ENCODE results near the gene ATP11C.
"Not testable (repeated sequence)": the region's sequence is repeated elsewhere in the genome, so short reads cannot be mapped to it uniquely, and the experiment has no call there.

Gene ATP11C

GRCh38 chrX:139932901-139933796 is at the start of gene ATP11C:
TSS of gene ATP11C (minus strand) at chrX:139933053. CDS start at chrX:139932042, 1,011 bp downstream.
- peak; percentile 85 for DNase-seq

GRCh38 chrX:139974471-139974870 is 41.6 kb upstream of the ATP11C start:
- no peak for DNase-seq

GRCh38 chrX:139972629-139973624 is 40.1 kb upstream of the ATP11C start:
- DNase-seq = no peak

- DNase-seq = no peak
These were observed 39.3 kb upstream of the ATP11C start for GRCh38 chrX:139972113-139972512.

GRCh38 chrX:139971394-139971749 is 38.5 kb upstream of the ATP11C start:
- no peak for DNase-seq

GRCh38 chrX:139969286-139969685 is 36.4 kb upstream of the ATP11C start:
- no peak for DNase-seq

- DNase-seq = no peak
These were observed 34.9 kb upstream of the ATP11C start for GRCh38 chrX:139967750-139968149.

- peak; percentile 2 for DNase-seq
These were observed 34.4 kb upstream of the ATP11C start for GRCh38 chrX:139967300-139967699.

- DNase-seq = not testable (repeated sequence)
These were observed 33.3 kb upstream of the ATP11C start for GRCh38 chrX:139966159-139966558.

- DNase-seq = no peak
These were observed 32.6 kb upstream of the ATP11C start, which contains the start of gene CXorf66 for GRCh38 chrX:139965421-139965820. TSS of gene CXorf66 (minus strand) at chrX:139965521. CDS start at chrX:139965496, 25 bp downstream.

GRCh38 chrX:139961091-139961490 is 28.2 kb upstream of the ATP11C start:
- not testable (repeated sequence) for DNase-seq

GRCh38 chrX:139949703-139950102 is 16.9 kb upstream of the ATP11C start:
- DNase-seq = no peak

GRCh38 chrX:139945075-139945474 is 12.2 kb upstream of the ATP11C start:
- no peak for DNase-seq

- DNase-seq = no peak
These were observed 3.4 kb upstream of the ATP11C start for GRCh38 chrX:139936259-139936658.

- DNase-seq = no peak
These were observed 1.1 kb upstream of the ATP11C start for GRCh38 chrX:139933904-139934303.

GRCh38 chrX:139932073-139932900 is 566 bp downstream of the ATP11C start:
- DNase-seq = peak; percentile 47

GRCh38 chrX:139931646-139932072 is 1.2 kb downstream of the ATP11C start:
- no peak for DNase-seq

- no peak for DNase-seq
These were observed 1.8 kb downstream of the ATP11C start for GRCh38 chrX:139930916-139931645.

GRCh38 chrX:139930401-139930800 is 2.5 kb downstream of the ATP11C start:
- no peak for DNase-seq

GRCh38 chrX:139929876-139930275 is 3.0 kb downstream of the ATP11C start:
- DNase-seq = no peak

GRCh38 chrX:139924696-139925095 is 8.2 kb downstream of the ATP11C start:
- DNase-seq = no peak
